Neutrophil (primary cell): ENCODE data around the gene CFLAR.

ENCODE experiments used
- H3K27ac ChIP-seq: fragments of 200-600 bp; sonication (generic); 2 replicates; pipeline ENCODE4 v1.5.1; 2016; ENCODE audit warnings: mild to moderate bottlenecking, moderate library complexity
- H3K27me3 ChIP-seq: fragments of 200-600 bp; sonication (generic); 2 replicates; pipeline ENCODE4 v1.6.0; 2016; ENCODE audit warnings: mild to moderate bottlenecking
- H3K36me3 ChIP-seq: fragments of 200-600 bp; sonication (generic); 2 replicates; pipeline ENCODE4 v1.5.1; 2017
- H3K4me1 ChIP-seq, 2 experiments: fragments of 200-600 bp in 1 of 2; sonication (generic) in 1 of 2; 1 replicate in 1 of 2; 2 replicates in 1 of 2; pipeline versions ENCODE4 v1.5.1 to v1.6.1; 2013 to 2016; ENCODE audit warnings: low read depth in 1 of 2, low read length in 1 of 2, mild to moderate bottlenecking in 1 of 2, moderate library complexity in 1 of 2; ENCODE audit not compliant: control insufficient read depth in 1 of 2, insufficient read depth in 1 of 2
- H3K4me3 ChIP-seq, 2 experiments: fragments of 200-600 bp in 1 of 2; sonication (generic) in 1 of 2; 1 replicate in 1 of 2; 2 replicates in 1 of 2; pipeline ENCODE4 v1.5.1; 2013 to 2016; ENCODE audit warnings: low read depth in 1 of 2, low read length in 1 of 2, mild to moderate bottlenecking in 1 of 2, moderate library complexity in 1 of 2
- H3K9me3 ChIP-seq: fragments of 200-600 bp; sonication (generic); 2 replicates; pipeline ENCODE4 v1.5.1; 2016
- CTCF ChIP-seq: fragments of 200-600 bp; sonication (generic); IDR thresholded peaks from 2 replicates; pipeline ENCODE4 v1.5.1; 2016; ENCODE audit warnings: antibody characterized with exemption

The CFLAR gene

GRCh38 chr2:201122276-201122675, 6.3 kb downstream of the CFLAR start:
- Histone ChIP-seq H3K36me3 (peaks cover 32% of the 10 kb centered on the region), H3K27me3 (no peaks in the 10 kb centered on the region), H3K27ac (peak overlapping the region; percentile 99), H3K4me1 (peaks cover 59 to 64% of the 10 kb centered on the region in 2 experiments), H3K4me3 (peak overlapping the region; percentile 84 to 98), H3K9me3 (no peaks in the 10 kb centered on the region)
- TF ChIP-seq CTCF: no peak

GRCh38 chr2:201126308-201127151, 10.6 kb downstream of the CFLAR start:
- Histone ChIP-seq H3K9me3 (no peaks in the 10 kb centered on the region), H3K4me1 (peaks cover 98% of the 10 kb centered on the region in 2 experiments), H3K27ac (peak overlapping the region; percentile 99), H3K36me3 (peaks cover 45% of the 10 kb centered on the region), H3K4me3 (peak overlapping the region; percentile 84 to 98), H3K27me3 (no peaks in the 10 kb centered on the region)
- no peak for TF ChIP-seq CTCF

GRCh38 chr2:201127152-201127511, 11.2 kb downstream of the CFLAR start:
- Histone ChIP-seq H3K9me3 (no peaks in the 10 kb centered on the region), H3K4me3 (peak overlapping the region; percentile 84 to 98), H3K4me1 (peaks cover 98% of the 10 kb centered on the region in 2 experiments), H3K27me3 (no peaks in the 10 kb centered on the region), H3K36me3 (peaks cover 45% of the 10 kb centered on the region), H3K27ac (peak overlapping the region; percentile 99)
- no peak for TF ChIP-seq CTCF

GRCh38 chr2:201127570-201127969, 11.6 kb downstream of the CFLAR start:
- H3K9me3 ChIP-seq: no peaks in the 10 kb centered on the region
- H3K4me3 ChIP-seq: peak overlapping the region; percentile 84 to 98
- TF ChIP-seq CTCF: no peak
- H3K36me3 ChIP-seq: peaks cover 45% of the 10 kb centered on the region
- peak overlapping the region; percentile 99 for H3K27ac ChIP-seq
- peaks cover 97 to 98% of the 10 kb centered on the region in 2 experiments for H3K4me1 ChIP-seq
- H3K27me3 ChIP-seq: no peaks in the 10 kb centered on the region

GRCh38 chr2:201128033-201128432, 12.1 kb downstream of the CFLAR start:
- H3K9me3 ChIP-seq: no peaks in the 10 kb centered on the region
- peaks cover 45% of the 10 kb centered on the region for H3K36me3 ChIP-seq
- peak overlapping the region; percentile 84 to 98 for H3K4me3 ChIP-seq
- H3K4me1 ChIP-seq: peaks cover 97 to 98% of the 10 kb centered on the region in 2 experiments
- H3K27ac ChIP-seq: peak overlapping the region; percentile 99
- no peak for TF ChIP-seq CTCF
- no peaks in the 10 kb centered on the region for H3K27me3 ChIP-seq
